ENCODE measurements around the gene ABCC8.

Gene ABCC8

GRCh38 chr11:17386331-17387084 lies 90.1 kb downstream of the ABCC8 start:
- Histone ChIP-seq H3K9ac (ENCODE audit: low read length) (peak overlapping the region; percentile 38; the same call in 1 of the 2 replicates), H3K27ac (ENCODE audit: low read depth, low read length, poor library complexity, severe bottlenecking) (peak overlapping the region; percentile 40), H2AFZ (ENCODE audit: low read length) (no peak overlapping the region), H3K9me2 (ENCODE audit: low read depth, low read length) (no peaks in the 10 kb centered on the region), H3K4me2 (ENCODE audit: low read length) (peak overlapping the region; percentile 62), H3K4me3 (ENCODE audit: low read depth, low read length, poor library complexity, severe bottlenecking) (peak overlapping the region; percentile 50), H3K4me1 (ENCODE audit: insufficient read depth, low read length, severe bottlenecking) (peaks cover 43% of the 10 kb centered on the region), H4K20me1 (ENCODE audit: insufficient read depth, low read length) (no peaks in the 10 kb centered on the region), H3K36me3 (ENCODE audit: insufficient read depth, low read length) (peaks cover 21% of the 10 kb centered on the region; the same call in 1 of the 2 replicates), H3F3A (ENCODE audit: insufficient read depth, low read length) (no peaks in the 10 kb centered on the region), H3K9me3 (ENCODE audit: low read length) (no peaks in the 10 kb centered on the region), H3K79me2 (ENCODE audit: insufficient read depth, low read length) (no peaks in the 10 kb centered on the region), H3K27me3 (ENCODE audit: insufficient read depth, low read length) (no peaks in the 10 kb centered on the region)
- no peak for TF ChIP-seq EZH2 (IDR thresholded peaks at IDR 0.05; ENCODE audit: borderline replicate concordance, low read length)
- peak; percentile 74 for TF ChIP-seq CTCF (IDR thresholded peaks at IDR 0.05; ENCODE audit: low read length)

GRCh38 chr11:17385926-17386325 lies 90.7 kb downstream of the ABCC8 start:
- Histone ChIP-seq H3K9ac (ENCODE audit: low read length) (peak overlapping the region; percentile 38; the same call in 1 of the 2 replicates), H3K27ac (ENCODE audit: low read depth, low read length, poor library complexity, severe bottlenecking) (peak overlapping the region; percentile 40), H3F3A (ENCODE audit: insufficient read depth, low read length) (no peaks in the 10 kb centered on the region), H4K20me1 (ENCODE audit: insufficient read depth, low read length) (no peaks in the 10 kb centered on the region), H3K27me3 (ENCODE audit: insufficient read depth, low read length) (no peaks in the 10 kb centered on the region), H3K79me2 (ENCODE audit: insufficient read depth, low read length) (no peaks in the 10 kb centered on the region), H3K9me2 (ENCODE audit: low read depth, low read length) (no peaks in the 10 kb centered on the region), H3K9me3 (ENCODE audit: low read length) (no peaks in the 10 kb centered on the region), H3K4me3 (ENCODE audit: low read depth, low read length, poor library complexity, severe bottlenecking) (peak overlapping the region; percentile 50), H2AFZ (ENCODE audit: low read length) (no peak overlapping the region), H3K36me3 (ENCODE audit: insufficient read depth, low read length) (peaks cover 27% of the 10 kb centered on the region; the same call in 1 of the 2 replicates), H3K4me2 (ENCODE audit: low read length) (peak overlapping the region; percentile 62), H3K4me1 (ENCODE audit: insufficient read depth, low read length, severe bottlenecking) (peaks cover 37% of the 10 kb centered on the region)
- TF ChIP-seq CTCF (IDR thresholded peaks at IDR 0.05; ENCODE audit: low read length) (no peak), EZH2 (IDR thresholded peaks at IDR 0.05; ENCODE audit: borderline replicate concordance, low read length) (no peak)

GRCh38 chr11:17385492-17385891 lies 91.2 kb downstream of the ABCC8 start:
- Histone ChIP-seq H3K27me3 (ENCODE audit: insufficient read depth, low read length) (no peaks in the 10 kb centered on the region), H3K4me3 (ENCODE audit: low read depth, low read length, poor library complexity, severe bottlenecking) (peak overlapping the region; percentile 50), H2AFZ (ENCODE audit: low read length) (no peak overlapping the region), H4K20me1 (ENCODE audit: insufficient read depth, low read length) (no peaks in the 10 kb centered on the region), H3K36me3 (ENCODE audit: insufficient read depth, low read length) (peaks cover 31% of the 10 kb centered on the region; the same call in 1 of the 2 replicates), H3K9ac (ENCODE audit: low read length) (no peak overlapping the region; the same call in 1 of the 2 replicates), H3K9me3 (ENCODE audit: low read length) (no peaks in the 10 kb centered on the region), H3K4me2 (ENCODE audit: low read length) (peak overlapping the region; percentile 62; the same call in 1 of the 2 replicates), H3F3A (ENCODE audit: insufficient read depth, low read length) (no peaks in the 10 kb centered on the region), H3K9me2 (ENCODE audit: low read depth, low read length) (no peaks in the 10 kb centered on the region), H3K27ac (ENCODE audit: low read depth, low read length, poor library complexity, severe bottlenecking) (no peak overlapping the region), H3K79me2 (ENCODE audit: insufficient read depth, low read length) (no peaks in the 10 kb centered on the region), H3K4me1 (ENCODE audit: insufficient read depth, low read length, severe bottlenecking) (peaks cover 32% of the 10 kb centered on the region)
- no peak for TF ChIP-seq EZH2 (IDR thresholded peaks at IDR 0.05; ENCODE audit: borderline replicate concordance, low read length)
- TF ChIP-seq CTCF (IDR thresholded peaks at IDR 0.05; ENCODE audit: low read length), result no peak

All from OCI-LY1 (cell line).